IPS-15b (cell line): ENCODE data around the gene ZAP70.

Source experiments
- H3K27me3 ChIP-seq: one replicate; pipeline ENCODE4 v1.6.1; 2013; ENCODE audit warnings: low read length; ENCODE audit not compliant: control insufficient read depth, insufficient read depth
- H3K36me3 ChIP-seq: one replicate; pipeline ENCODE4 v1.6.1; 2013; ENCODE audit warnings: low read length; ENCODE audit not compliant: control insufficient read depth, insufficient read depth
- H3K4me1 ChIP-seq: one replicate; pipeline ENCODE4 v1.6.1; 2013; ENCODE audit warnings: mild to moderate bottlenecking, low read length; ENCODE audit not compliant: control insufficient read depth, insufficient read depth
- H3K4me3 ChIP-seq: one replicate; pipeline ENCODE4 v1.5.1; 2013; ENCODE audit warnings: low read depth, low read length
- H3K9ac ChIP-seq: one replicate; pipeline ENCODE4 v1.6.1; 2013; ENCODE audit warnings: low read depth, mild to moderate bottlenecking, low read length
- H3K9me3 ChIP-seq: one replicate; pipeline ENCODE4 v1.6.1; 2013; ENCODE audit warnings: mild to moderate bottlenecking, low read length; ENCODE audit not compliant: control insufficient read depth, insufficient read depth

Gene ZAP70

DNA sequence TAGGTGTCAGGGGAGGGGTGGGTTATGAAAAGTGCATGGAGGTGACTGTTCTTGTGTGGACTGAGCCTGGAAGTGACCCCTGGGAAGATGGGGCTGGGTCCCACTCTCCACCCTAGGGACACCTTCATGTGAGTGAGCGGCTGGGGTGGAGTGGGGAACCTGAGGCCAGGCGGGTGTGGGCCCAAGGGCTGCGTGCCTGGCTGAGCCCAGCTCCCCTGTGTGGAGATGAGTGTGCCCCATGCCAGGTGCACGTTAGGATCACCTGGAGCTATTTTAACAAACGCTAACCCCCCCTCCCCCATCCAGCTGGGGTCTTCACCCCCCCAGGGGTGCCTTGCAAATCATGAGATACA, 26.5 kb downstream of the ZAP70 start:
- no peaks in the 10 kb centered on the region for H3K36me3 ChIP-seq
- H3K9me3 ChIP-seq: no peaks in the 10 kb centered on the region
- H3K27me3 ChIP-seq: no peaks in the 10 kb centered on the region
- no peak overlapping the region for H3K4me3 ChIP-seq
- H3K9ac ChIP-seq: no peak overlapping the region
- H3K4me1 ChIP-seq: no peaks in the 10 kb centered on the region

DNA sequence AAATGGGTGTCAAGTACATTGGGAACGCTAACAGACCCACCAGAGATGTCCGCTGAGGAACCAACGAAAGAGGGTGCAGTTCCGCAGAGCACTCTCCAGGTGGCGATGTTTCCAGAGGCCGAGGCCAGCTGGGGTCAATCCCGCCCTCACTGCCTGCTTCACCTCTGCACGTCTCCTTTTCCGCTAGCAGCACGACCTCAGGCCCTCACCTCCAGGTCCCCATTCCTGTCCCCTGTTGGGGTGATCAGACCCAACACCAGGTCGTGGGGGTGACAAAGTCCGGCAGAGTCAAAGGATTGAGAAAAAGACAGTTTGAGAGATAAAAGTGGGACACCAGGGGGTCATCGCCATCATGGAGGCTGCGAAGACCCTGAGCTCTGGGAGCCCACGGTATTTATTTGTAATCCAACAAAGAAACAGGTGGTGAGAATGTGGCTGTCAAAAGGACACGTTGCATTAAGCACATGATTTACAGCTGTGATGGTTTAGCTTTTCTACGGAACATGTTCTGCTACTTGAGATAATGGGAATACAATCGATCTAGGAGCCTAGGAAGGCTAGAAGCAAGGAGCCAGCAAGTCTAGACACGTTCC, 27.3 kb downstream of the ZAP70 start:
- Histone ChIP-seq H3K4me1 (no peaks in the 10 kb centered on the region), H3K36me3 (no peaks in the 10 kb centered on the region)

GRCh38 chr2:97741251-97741650, 27.9 kb downstream of the ZAP70 start:
- Histone ChIP-seq H3K9me3 (no peaks in the 10 kb centered on the region), H3K9ac (no peak overlapping the region), H3K27me3 (no peaks in the 10 kb centered on the region), H3K4me1 (no peaks in the 10 kb centered on the region), H3K4me3 (no peak overlapping the region), H3K36me3 (no peaks in the 10 kb centered on the region)

More for the DNA sequence above, 27.3 kb downstream of the ZAP70 start:
- Histone ChIP-seq H3K9me3 (no peaks in the 10 kb centered on the region), H3K4me3 (no peak overlapping the region), H3K9ac (no peak overlapping the region), H3K27me3 (no peaks in the 10 kb centered on the region)

DNA sequence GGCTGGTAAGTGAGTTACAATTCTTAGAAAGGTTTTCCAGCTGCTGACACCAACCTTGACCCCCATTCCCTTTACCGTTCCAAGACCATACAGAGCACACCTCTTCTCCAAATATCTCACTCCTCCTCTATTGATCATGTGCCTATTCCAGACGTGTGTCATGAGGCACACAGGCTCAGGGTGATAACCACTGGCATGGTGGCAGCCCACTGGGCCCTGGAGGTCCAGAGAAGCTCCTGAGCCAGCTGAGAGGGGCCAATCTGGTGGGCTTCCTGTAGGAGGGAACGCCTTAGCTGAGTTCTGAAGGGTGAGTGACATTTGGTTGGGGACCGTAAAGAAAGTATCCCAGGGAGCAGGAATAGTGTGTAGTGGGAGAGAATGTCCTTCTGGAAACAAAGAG, 28.3 kb downstream of the ZAP70 start:
- Histone ChIP-seq H3K36me3 (no peaks in the 10 kb centered on the region), H3K4me3 (no peak overlapping the region), H3K27me3 (no peaks in the 10 kb centered on the region), H3K4me1 (no peaks in the 10 kb centered on the region), H3K9me3 (no peaks in the 10 kb centered on the region), H3K9ac (no peak overlapping the region)

- H3K4me1 ChIP-seq: no peaks in the 10 kb centered on the region
- H3K4me3 ChIP-seq: no peak overlapping the region
- no peaks in the 10 kb centered on the region for H3K36me3 ChIP-seq
- H3K9me3 ChIP-seq: no peaks in the 10 kb centered on the region
- no peak overlapping the region for H3K9ac ChIP-seq
- H3K27me3 ChIP-seq: no peaks in the 10 kb centered on the region
Measured at GRCh38 chr2:97742381-97742847, 29.0 kb downstream of the ZAP70 start.

DNA sequence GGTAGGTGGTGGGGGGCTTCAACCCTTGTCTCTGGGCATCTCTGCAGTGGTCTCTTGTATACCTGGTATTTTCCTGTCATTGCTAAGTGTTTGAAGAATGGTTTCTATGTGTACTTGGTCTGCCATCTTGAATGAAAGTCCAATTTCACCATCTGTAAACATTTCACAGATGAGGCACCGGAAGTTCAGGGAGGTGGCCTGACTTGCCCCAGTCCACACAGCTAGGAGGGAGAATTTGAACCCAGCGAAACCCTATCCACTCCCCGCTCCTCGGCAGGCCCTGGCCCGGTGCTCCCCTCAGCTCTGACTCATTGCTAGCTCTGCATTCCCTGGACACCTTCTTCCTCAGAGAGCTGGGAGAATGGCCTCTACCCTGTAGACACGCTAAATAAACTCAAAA, 30.5 kb downstream of the ZAP70 start:
- Histone ChIP-seq H3K9me3 (no peaks in the 10 kb centered on the region), H3K36me3 (no peaks in the 10 kb centered on the region), H3K4me3 (no peak overlapping the region), H3K27me3 (no peaks in the 10 kb centered on the region), H3K4me1 (no peaks in the 10 kb centered on the region), H3K9ac (no peak overlapping the region)

- Histone ChIP-seq H3K4me1 (no peaks in the 10 kb centered on the region), H3K36me3 (no peaks in the 10 kb centered on the region), H3K9ac (no peak overlapping the region)
Measured at GRCh38 chr2:97745474-97746174, 32.2 kb downstream of the ZAP70 start.

GRCh38 chr2:97747285-97747684, 33.9 kb downstream of the ZAP70 start:
- Histone ChIP-seq H3K4me1 (peaks cover 5% of the 10 kb centered on the region), H3K4me3 (no peak overlapping the region), H3K36me3 (no peaks in the 10 kb centered on the region), H3K9ac (no peak overlapping the region), H3K9me3 (no peaks in the 10 kb centered on the region), H3K27me3 (no peaks in the 10 kb centered on the region)

More at GRCh38 chr2:97745474-97746174, 32.2 kb downstream of the ZAP70 start:
- Histone ChIP-seq H3K9me3 (no peaks in the 10 kb centered on the region), H3K27me3 (no peaks in the 10 kb centered on the region), H3K4me3 (no peak overlapping the region)

DNA sequence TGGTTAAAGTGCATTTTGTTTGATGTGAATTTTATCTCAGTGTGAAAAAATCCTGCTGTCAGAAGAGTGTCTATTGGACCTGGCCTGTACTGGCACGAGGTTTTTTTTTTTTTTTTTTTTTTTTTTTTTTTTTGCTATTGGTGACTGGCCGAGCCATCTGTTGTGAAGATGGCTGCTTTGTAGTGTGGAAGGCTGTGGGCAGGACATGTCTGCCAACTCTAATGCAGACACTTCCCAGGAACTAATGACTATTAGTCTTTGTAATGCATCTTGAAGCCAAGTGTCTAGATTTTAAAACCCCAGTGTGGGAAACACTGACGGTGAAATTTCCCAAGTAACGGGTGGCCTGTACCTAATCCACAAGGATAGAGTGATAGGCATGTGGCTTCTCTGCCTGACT, 34.3 kb downstream of the ZAP70 start:
- Histone ChIP-seq H3K4me3 (no peak overlapping the region), H3K27me3 (no peaks in the 10 kb centered on the region), H3K9me3 (no peaks in the 10 kb centered on the region), H3K4me1 (peaks cover 9% of the 10 kb centered on the region), H3K36me3 (no peaks in the 10 kb centered on the region), H3K9ac (no peak overlapping the region)

DNA sequence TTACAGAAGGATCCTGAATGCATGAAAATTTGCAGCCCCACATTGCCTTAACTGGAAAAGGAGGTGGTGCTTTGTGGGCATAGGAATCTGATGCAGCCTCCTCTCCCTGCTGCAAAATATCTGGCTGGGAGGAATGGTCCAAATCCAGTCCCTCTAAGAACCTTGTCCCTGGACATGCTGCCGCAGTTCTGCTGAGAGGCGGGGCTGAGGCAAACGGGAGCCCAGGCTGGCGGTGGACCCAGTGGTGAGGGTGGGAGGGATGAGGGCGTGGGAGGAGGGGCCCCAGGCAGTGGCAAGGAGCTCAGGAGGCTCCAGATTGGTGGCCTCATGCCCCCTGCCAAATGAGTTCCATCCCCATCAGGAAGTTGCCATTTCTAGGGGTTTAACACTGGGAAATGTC, 36.2 kb downstream of the ZAP70 start:
- Histone ChIP-seq H3K27me3 (no peaks in the 10 kb centered on the region), H3K4me1 (peaks cover 9% of the 10 kb centered on the region), H3K9ac (no peak overlapping the region), H3K9me3 (no peaks in the 10 kb centered on the region), H3K36me3 (no peaks in the 10 kb centered on the region), H3K4me3 (no peak overlapping the region)

GRCh38 chr2:97750017-97750416, 36.6 kb downstream of the ZAP70 start:
- H3K9ac ChIP-seq: no peak overlapping the region
- H3K4me1 ChIP-seq: peaks cover 9% of the 10 kb centered on the region
- no peak overlapping the region for H3K4me3 ChIP-seq
- no peaks in the 10 kb centered on the region for H3K36me3 ChIP-seq
- no peaks in the 10 kb centered on the region for H3K27me3 ChIP-seq
- no peaks in the 10 kb centered on the region for H3K9me3 ChIP-seq

GRCh38 chr2:97751752-97752151, 38.4 kb downstream of the ZAP70 start:
- H3K9me3 ChIP-seq: no peaks in the 10 kb centered on the region
- no peaks in the 10 kb centered on the region for H3K36me3 ChIP-seq
- peaks cover 9% of the 10 kb centered on the region for H3K4me1 ChIP-seq
- no peaks in the 10 kb centered on the region for H3K27me3 ChIP-seq
- H3K9ac ChIP-seq: no peak overlapping the region
- H3K4me3 ChIP-seq: no peak overlapping the region
